HG02943 (cell line): ENCODE measurements around the gene EFCAB14.
"Not testable (repeated sequence)": the region's sequence is repeated elsewhere in the genome, so short reads cannot be mapped to it uniquely, and the experiment has no call there.

Source experiments
- ATAC-seq: cut with Tn5 transposase; IDR thresholded peaks from one replicate; pipeline ENCODE4 v1.9.1; 2021; ENCODE audit warnings: mild to moderate bottlenecking, low read depth, moderate library complexity; ENCODE audit not compliant: unreplicated experiment

The EFCAB14 gene

DNA sequence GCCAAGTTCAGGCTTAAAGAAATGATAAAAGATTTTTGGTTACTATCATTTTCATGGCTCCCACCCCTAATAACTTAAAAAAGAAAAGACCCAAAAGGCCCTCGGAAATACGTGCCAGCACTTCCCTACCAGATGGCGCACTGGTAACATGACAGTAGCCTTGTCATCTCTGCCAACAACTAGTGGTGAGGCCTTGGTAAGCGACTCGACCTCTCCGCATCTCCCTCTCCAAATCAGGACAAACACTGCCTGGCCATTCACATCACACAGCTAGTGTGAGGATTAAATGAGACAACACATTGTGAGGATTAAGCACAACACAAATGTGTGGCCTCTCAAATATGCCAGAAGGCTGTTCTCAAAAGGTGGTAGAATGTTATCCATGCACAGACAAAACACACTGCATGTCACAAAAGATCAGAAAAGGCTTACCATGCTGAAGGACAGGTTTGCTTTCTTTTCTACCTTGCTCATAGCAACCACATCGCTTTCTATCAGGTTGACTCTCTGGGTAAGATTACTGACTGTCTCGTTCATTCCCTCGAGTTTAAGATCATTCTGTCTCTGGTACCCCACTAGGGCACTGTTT lies 30.9 kb downstream of the EFCAB14 start:
- no peak for ATAC-seq

DNA sequence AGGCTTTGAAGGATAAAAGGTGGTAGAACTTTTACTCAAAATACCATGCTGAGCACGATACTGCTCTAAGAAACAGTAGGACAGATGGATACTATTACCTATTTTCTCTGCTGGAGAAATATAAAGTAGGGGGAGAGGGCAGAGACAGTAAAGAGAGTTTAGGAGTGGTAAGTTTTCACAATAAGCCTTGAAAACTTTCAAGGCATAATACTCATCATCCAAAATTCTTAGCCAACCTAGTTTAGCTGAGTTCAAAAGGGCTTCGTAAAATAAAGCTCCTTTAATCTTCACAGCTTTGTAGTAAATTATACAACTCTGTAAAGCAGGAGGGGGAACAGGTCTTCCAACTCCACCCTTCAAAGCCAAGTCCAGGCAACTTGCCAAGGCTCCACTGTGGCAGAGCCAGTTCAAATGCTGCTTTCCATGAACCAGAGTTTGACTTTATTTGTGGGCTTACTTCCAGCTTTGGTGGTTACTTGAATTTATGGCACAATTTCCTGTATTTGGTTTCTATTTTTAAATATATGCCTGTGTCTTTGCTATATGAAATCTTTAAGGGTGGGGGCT lies 31.7 kb downstream of the EFCAB14 start:
- ATAC-seq, result no peak

DNA sequence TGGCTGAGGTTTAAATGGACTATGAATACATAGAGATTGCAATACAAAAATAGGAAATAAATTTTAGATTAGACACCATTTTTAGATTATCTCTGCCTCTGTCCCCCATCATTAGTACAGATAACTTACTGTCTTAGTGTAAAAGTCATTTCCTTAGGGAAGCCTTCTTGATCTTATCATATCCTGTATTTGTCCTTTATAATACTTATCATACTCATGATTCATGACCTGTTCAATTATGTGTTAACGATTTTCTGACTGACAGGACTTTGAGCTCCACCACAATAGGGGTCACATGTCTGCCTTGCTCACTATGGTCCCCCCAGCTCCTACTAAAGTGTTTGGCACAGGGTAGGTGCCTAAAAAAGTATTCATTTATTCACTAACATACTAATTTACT lies 32.7 kb downstream of the EFCAB14 start:
- no peak for ATAC-seq

DNA sequence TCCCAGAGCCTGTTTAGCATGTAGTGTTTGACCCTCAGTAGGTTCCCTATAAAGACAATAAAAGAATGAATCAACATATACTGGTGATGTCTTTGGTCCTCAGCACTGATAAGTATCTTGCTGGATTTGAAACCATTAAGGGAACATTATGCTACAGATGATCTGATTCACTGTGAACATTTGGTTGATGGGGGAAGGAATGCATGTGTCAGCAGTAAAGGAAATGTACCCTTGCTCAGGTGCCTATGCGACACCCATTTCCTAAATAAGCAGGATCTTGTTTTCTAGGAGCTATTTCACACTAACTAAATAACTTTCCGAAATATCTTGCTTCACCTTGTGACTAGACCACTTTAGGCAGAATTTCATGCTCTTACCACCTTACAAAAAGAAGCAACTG lies 34.2 kb downstream of the EFCAB14 start:
- no peak for ATAC-seq

DNA sequence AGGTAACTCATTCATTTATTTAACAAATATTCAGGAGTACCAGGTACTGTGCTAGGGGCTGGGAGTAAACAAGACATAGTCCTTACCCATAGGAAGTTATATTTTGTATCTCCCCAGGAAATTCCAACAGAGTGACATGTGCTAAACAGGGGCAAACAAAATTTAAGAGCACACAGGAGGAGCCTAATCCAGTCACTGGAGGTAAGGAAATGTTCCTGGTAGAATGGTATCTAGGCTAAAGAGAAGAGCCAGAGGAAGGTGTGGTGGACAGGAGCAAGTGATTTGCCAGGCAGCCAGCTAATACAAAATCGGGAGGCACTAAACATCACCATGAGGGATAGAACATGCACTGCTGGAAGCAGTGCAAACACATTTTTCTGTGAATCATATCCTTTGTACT lies 36.9 kb downstream of the EFCAB14 start:
- ATAC-seq, result no peak

DNA sequence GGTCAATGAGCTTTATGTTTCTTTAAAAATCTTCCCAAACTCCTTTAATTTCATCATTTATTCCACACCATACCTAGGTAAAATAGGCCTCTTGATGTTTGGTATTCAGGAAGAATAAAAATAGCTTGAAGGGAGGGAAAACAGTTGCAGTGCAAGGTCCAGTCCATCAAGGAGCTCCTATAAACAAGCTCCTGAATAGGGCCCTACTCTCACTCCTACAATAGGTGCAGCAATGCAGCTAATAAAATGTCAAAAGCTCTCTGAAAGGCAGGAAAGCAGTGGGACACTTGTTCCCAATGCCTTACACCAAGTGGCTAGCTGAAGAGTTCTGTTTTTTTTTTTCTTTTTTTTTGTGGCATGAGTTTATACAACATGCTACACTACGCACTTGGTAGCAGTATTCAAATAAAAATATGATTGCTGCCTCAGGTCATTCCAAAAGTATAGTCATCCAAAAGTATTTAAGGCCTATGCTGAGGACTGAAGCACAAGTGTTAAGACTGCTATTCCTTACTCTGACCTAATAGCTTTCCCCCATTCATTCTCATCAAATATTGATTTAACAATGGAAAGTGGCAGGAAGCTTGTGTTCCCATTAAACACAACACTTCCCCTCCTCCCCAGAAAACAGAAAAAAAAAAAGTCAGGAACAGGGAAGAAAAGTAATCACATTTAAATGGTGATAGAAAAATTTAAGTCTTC lies 37.4 kb downstream of the EFCAB14 start:
- ATAC-seq, result no peak

DNA sequence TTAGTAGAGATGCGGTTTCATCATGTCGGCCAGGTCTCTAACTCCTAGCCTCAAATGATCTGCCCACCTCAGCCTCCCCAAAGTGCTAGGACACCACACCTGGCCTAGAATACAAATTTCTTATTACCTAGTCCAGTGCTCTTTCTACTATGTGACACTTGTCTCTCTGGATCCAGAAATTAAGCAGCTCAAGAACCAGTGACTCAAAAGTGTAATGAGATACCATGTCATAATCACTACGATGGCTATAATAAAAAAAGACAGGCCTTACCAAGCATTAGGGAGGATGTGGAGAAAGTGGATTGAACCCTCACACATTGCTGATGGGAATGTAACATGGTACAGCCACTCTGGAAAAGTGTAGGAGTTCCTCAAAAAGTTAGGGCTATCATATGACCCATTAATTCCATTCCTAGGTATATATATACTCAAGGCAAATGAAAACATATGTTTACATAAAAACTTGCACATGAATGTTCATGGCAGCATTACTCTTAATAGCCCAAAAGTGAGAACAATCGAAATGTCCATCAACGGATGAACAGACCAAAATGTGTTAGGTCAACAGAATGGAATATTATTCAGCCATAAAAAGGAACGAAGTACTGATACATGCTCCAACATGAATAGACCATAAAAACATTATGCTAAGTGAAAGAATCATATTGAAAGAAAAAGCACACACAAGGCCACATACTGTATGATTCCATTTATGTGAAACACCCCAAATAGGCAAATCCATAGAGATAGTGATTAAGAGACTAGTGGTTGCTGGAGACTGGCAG lies 38.9 kb downstream of the EFCAB14 start:
- ATAC-seq, result no peak

DNA sequence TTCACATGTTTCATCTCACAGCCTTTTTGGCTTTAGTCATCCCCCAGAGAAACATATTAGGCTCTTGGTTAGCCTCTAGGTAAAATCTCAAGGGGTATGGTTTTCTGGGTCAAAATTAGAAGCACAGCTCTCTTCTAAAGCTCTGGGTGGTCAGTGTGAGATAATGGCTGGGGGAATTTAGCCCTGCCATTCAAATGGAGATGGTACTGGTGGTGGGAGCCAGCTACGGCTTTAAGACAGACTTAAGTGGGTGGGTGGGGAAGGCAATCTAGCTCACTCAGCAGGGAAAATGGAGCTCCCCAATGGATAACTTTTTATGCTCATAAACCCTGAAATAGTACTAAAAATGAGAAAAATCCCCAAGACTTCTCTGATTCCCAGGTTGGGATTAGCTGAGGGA lies 41.6 kb downstream of the EFCAB14 start:
- ATAC-seq, result no peak

DNA sequence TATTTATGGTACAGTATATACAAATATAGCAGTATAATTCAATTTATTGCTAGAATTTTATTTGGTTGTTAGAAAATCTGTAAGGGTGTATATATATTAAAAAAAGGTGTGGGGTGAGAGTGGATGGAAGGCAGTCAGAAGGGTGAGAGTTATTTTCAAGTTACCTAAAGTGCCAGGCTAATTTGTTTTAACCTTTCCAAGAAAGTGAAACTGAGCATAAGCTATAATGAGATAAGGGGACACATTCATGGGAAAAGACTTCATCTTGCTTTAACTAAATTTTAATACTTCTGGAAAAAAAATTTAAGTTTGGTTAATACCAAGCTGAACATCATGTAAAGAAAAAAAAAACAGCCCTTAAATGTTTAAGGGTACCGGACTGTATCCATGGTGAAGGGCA lies 42.4 kb downstream of the EFCAB14 start:
- ATAC-seq, result no peak

DNA sequence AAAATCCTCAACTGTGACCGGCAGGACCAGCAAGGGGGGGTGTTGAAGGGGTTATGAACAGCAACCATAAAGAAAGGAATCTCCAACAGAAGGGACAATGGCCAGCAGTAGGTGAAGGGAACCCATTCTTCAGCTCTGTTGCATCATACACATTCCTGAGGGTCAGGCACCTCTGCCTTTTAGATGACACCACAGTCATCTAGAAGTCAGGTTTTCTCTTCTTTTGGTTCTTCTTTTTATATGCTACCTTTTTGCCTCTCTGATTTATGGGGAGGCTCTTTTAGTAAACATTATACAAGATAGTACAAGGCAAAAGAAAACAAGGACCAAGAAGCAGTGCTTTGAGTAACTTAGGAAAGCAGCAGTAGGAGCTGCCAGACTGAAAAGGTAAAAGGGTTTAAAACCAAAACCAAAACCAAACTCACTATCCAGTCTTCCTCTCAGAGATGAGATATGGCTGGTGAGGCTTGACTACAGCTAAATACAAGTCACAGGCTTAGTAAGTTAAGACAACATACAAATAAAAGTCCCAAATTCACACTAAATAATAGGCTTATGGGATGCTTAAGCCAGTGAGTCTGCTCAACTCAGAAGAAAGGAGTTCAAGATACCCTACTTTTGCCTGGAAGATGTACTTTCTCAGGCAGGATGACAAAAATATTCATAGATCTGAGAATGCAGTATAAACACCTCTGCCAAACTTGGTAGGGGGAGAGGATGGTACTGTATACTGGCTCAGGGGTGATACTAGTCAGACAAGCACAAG lies 43.2 kb downstream of the EFCAB14 start:
- ATAC-seq, result no peak

DNA sequence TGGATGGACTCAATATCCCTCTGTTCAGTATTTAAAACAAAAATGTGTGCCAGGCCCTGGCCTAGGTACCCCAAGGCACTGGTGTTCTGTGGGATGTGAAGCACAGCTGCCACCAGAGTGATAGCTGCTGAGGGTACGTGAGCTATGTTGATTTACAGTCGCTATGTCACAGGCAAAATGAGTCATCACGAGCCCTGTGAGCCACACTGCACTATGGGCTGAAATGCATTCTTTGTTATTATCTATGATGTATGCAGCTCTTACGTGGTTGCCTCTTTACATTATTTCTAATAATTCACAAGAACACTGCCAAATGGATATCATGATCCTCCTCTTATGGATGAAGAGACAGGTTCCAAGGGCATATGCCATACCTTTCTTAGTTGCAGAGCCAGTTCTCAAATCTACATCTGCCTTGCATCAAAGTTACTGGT lies 45.1 kb downstream of the EFCAB14 start:
- no peak for ATAC-seq

DNA sequence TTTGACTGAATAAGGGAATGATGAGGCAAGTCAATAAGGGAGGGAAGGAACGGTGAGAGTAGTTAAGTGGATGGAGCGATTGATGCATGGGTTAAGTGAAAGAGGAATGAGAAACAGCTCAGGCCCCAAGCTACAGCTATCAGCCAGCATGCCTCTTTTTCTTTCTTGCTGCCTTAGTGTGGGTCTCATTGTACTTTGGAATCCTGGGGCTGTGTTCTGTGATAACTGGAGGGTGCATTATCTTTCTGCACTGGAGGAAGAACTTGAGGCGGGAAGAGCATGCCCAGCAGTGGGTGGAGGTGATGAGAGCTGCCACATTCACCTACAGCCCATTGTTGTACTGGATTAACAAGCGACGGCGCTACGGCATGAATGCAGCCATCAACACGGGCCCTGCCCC lies 46.2 kb downstream of the EFCAB14 start:
- ATAC-seq, result no peak

DNA sequence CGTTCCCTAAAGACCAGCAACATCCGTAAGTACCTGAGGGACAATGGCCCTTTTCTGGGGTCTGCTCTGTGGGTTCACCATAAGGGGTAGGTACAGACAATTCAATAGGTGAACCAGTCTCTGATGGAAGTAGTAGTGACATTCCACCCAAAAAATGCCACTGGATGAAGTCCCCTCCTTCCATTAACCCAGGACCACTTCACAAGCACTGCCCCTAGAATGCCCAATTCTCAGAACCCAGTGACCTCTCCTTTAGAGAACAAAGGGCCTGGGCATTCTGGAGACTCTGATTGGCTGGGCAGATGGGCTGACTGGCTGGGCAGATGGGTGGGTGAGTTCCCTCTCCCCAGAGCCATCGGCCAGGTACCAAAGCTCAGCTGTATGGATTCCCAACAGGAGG lies 47.4 kb downstream of the EFCAB14 start, which contains the start of gene TEX38:
TSS of gene TEX38 (plus strand) at position 301 of the 400 bp plus-strand sequence. CDS start at position 382, 81 bp downstream.
- no peak for ATAC-seq

DNA sequence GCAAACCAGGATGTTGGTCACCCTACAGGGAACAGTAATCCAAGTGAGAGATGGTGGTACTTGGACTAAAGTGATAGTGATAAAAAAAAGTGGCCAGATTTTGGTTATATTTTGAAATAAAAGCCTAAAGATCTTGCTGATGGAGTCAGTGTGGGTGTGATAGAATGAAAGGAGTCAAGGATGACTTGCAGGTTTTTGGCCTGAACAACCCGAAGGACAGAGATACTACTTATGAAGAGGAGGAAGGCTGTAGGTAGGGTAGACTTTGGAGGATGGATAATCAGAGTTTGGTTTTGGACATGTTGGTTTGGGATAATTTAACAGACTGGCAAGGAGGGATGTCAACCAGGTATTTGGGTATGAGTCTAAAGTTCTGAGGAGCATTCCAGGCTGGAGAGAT lies 48.8 kb downstream of the EFCAB14 start:
- ATAC-seq, result no peak

DNA sequence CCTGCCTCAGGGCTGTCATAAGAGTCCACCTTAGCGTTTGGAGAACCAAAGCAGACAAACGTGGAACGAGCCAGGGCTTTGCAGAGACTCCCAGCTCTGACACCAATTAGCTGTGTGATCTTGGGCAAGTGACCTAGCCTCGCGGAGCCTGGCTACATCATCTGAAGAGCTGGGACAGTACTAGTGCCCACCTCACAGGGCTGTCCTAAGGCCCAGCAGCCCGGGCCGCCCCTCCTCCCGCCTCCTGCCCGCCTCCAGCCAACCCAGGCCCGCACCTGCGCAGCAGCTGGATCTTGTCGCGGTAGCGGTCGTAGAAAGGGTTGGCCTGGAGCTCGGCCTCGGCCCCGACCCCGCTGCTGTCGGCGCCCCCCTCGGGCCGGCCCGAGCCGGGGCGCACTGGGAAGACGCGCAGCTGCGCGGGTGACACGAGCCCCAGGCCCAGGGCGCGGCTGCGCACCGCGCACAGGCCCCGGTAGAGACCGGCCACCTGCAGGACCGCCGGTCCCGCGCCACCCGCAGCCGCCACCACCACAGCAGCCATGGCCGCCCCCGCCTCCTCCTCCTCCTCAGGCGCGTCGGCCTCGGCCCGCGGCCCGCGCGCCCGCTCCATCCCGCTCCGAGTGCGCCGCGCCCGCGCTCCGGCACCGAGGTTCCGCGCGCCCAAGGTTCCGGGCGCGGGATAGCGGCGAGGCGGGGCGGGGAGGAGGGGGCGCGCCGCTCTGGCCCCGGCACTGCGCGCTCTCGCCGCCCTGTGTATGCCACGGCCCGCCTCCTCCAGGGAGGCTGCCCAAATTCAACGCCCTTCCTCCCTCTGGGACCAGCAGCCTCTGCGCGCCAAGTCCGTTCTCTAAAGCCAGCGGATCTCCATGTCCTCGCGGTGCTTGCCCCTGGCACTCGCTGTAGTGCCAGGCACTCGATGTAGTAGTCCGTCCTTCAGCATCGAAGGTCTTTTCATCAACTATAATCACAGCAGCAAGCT lies 50.8 kb downstream of the EFCAB14 start, which contains the start of gene ATPAF1:
TSS of gene ATPAF1 (minus strand) at position 583 of the 979 bp plus-strand sequence. CDS start at position 541, 42 bp downstream.
- peak; percentile 61 for ATAC-seq

DNA sequence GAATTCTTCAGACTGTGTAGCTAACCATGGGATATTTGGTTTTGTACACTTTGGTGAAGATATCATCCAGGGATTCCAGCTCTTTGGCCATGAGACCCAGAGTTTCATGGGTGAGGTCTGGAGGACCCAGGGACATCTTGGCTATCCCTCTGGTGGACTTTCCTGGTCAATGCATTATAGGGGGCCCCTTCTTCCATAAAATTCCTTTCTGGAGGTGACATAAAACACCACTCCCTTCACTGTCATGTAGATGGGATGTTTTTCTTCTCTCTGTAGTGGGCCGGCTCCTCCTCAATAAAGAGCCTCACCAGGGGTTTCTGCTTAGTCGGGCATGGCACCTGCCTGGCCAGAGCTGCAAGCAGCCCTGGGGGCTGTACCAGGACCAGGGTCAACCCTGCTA lies 52.9 kb downstream of the EFCAB14 start:
- ATAC-seq, result no peak

DNA sequence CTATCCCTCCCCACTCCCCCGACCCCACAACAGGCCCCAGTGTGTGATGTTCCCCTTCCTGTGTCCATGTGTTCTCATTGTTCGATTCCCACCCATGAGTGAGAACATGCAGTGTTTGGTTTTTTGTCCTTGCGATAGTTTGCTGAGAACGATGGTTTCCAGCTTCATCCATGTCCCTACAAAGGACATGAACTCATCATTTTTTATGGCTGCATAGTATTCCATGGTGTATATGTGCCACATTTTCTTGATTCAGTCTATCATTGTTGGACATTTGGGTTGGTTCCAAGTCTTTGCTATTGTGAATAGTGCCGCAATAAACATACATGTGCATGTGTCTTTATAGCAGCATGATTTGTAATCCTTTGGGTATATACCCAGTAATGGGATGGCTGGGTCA lies 56.0 kb downstream of the EFCAB14 start:
- ATAC-seq, result not testable (repeated sequence)

DNA sequence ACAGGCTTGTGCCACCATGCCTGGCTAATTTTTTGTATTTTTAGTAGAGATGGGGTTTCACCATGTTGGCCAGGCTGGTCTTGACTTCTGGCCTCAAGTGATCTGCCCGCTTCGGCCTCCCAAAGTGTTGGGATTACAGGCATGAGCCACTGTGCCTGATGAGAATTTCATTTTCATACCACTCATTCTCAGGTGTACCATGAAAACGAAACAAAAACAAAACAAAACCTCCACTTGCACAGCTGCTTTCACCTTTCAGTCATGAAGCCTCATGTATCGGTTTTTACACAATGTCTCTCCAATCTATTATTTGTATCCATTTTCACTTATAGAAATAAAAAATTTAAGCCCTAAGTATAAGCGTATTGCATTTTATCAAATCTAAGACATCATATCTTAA lies 58.8 kb downstream of the EFCAB14 start:
- ATAC-seq, result peak; percentile 86

DNA sequence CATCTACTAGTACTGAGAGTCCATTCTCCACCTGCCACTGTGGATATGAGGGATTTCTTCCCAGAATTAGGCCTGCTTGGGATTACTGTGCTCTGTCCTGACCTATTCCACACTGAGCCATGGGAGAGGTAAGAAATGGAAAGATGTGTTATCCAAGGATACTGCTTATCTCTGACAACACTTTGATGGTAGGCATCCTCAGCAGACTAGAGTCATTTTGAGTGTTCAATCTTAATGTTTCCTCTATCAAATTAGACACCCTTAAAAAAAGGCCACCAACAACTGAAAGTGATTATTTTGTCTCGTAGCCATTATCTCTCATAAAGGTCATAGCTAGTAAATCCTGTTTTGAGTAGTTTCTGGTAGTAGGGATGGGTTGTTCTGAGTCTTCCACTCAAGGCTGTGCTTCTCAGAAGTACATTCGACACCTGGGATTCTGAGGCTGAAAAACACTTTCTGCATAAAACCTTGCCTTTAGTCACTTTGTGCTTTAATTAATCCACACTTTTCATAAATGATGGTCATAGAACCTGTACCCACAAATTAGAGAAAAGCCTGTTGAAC lies 59.5 kb downstream of the EFCAB14 start:
- ATAC-seq, result no peak
